SK-N-SH (cell line): Measurements from ENCODE around the gene RALBP1. TPM values are rescaled to one million over a fixed set of nuclear protein-coding genes. Genes with fewer than 3 reads are reported as not detected.

Source experiments
- CTCF ChIA-PET: fragments of 300-600, 350-600 bp; formaldehyde crosslinking; extraction: SDS; loops from one replicate; lab custom pipeline; 2021; lab: Yijun Ruan, JAX
- POLR2A ChIA-PET: fragments of 350-600 bp; sonication (Branson Sonifier 250); formaldehyde crosslinking; extraction: SDS; loops from one replicate; lab custom pipeline; 2020; ENCODE audit warnings: antibody characterized with exemption, inconsistent platforms; lab: Yijun Ruan, JAX
- DNase-seq: peaks from one replicate; pipeline ENCODE4 v3.0.0; 2012
- H2AFZ ChIP-seq: fragments of 200-600 bp; sonication (generic); 2 replicates; pipeline ENCODE4 v1.8.1; 2016; ENCODE audit warnings: antibody characterized with exemption, mild to moderate bottlenecking, low read depth
- H3F3A ChIP-seq: fragments of 200-600 bp; sonication (generic); replicated peaks from 2 replicates; pipeline ENCODE3; 2016; ENCODE audit warnings: antibody characterized with exemption, mild to moderate bottlenecking; ENCODE audit not compliant: insufficient read depth
- H3K27ac ChIP-seq, 2 experiments: fragments of 200-500 bp in 1 of 2; fragments of 200-600 bp in 1 of 2; sonication (Bioruptor generic) in 1 of 2; sonication (generic), shearing (Covaris generic) in 1 of 2; 2 replicates each; pipeline versions ENCODE4 v1.5.1 to v1.6.1; 2014 to 2016; ENCODE audit warnings: low read depth in 2 of 2, inconsistent platforms in 1 of 2, low read length in 1 of 2, mild to moderate bottlenecking in 1 of 2, mixed read lengths in 1 of 2
- H3K27me3 ChIP-seq: fragments of 200-600 bp; sonication (generic), shearing (Covaris generic); 2 replicates; pipeline ENCODE4 v1.6.1; 2016; ENCODE audit warnings: mixed run types; ENCODE audit not compliant: insufficient read depth
- H3K36me3 ChIP-seq, 2 experiments: fragments of 200-500 bp in 1 of 2; fragments of 200-600 bp in 1 of 2; sonication (Bioruptor generic) in 1 of 2; sonication (generic) in 1 of 2; replicated peaks in 1 of 2; 2 replicates each; pipeline versions ENCODE3 to v1.5.1; 2014 to 2016; ENCODE audit warnings: low read length in 1 of 2, mild to moderate bottlenecking in 1 of 2; ENCODE audit not compliant: insufficient read depth in 2 of 2, control insufficient read depth in 1 of 2
- H3K4me1 ChIP-seq, 2 experiments: fragments of 200-500 bp in 1 of 2; fragments of 200-600 bp in 1 of 2; sonication (Bioruptor generic) in 1 of 2; sonication (generic), shearing (Covaris generic) in 1 of 2; 2 replicates each; pipeline versions ENCODE4 v1.5.1 to v1.6.1; 2014 to 2016; ENCODE audit warnings: low read depth in 1 of 2, low read length in 1 of 2, mixed run types in 1 of 2; ENCODE audit not compliant: insufficient read depth in 2 of 2, control insufficient read depth in 1 of 2
- H3K4me2 ChIP-seq: fragments of 200-600 bp; sonication (generic), shearing (Covaris generic); 2 replicates; pipeline ENCODE4 v1.6.1; 2017; ENCODE audit warnings: mixed run types
- H3K4me3 ChIP-seq, 2 experiments: fragments of 200-500 bp in 1 of 2; fragments of 200-600 bp in 1 of 2; sonication (Bioruptor generic) in 1 of 2; sonication (generic), shearing (Covaris generic) in 1 of 2; 2 replicates each; pipeline versions ENCODE4 v1.5.1 to v1.8.1; 2014 to 2016; ENCODE audit warnings: low read depth in 2 of 2, inconsistent platforms in 1 of 2, low read length in 1 of 2, mild to moderate bottlenecking in 1 of 2, mixed read lengths in 1 of 2, moderate library complexity in 1 of 2
- H3K79me2 ChIP-seq: fragments of 200-600 bp; sonication (generic); 2 replicates; pipeline ENCODE4 v1.8.1; 2017; ENCODE audit warnings: mild to moderate bottlenecking; ENCODE audit not compliant: insufficient read depth
- H3K9ac ChIP-seq: fragments of 200-600 bp; sonication (generic); 2 replicates; pipeline ENCODE4 v1.6.1; 2017; ENCODE audit warnings: mixed run types
- H3K9me2 ChIP-seq: fragments of 200-600 bp; sonication (generic); 2 replicates; pipeline ENCODE4 v1.6.1; 2017; ENCODE audit warnings: mixed run types
- H3K9me3 ChIP-seq: fragments of 200-600 bp; sonication (generic); 2 replicates; pipeline ENCODE4 v1.6.1; 2017; ENCODE audit warnings: mixed run types, mild to moderate bottlenecking, moderate library complexity
- H4K20me1 ChIP-seq: fragments of 200-600 bp; sonication (generic); 2 replicates; pipeline ENCODE4 v1.6.1; 2017; ENCODE audit warnings: mild to moderate bottlenecking, mixed run types; ENCODE audit not compliant: insufficient read depth
- CHD2 ChIP-seq: fragments of 150-350 bp; IDR thresholded peaks from 2 replicates; pipeline ENCODE4 v1.6.1; 2018; ENCODE audit warnings: low read length; ENCODE audit not compliant: partially characterized antibody
- ELF1 ChIP-seq: IDR thresholded peaks from 2 replicates; pipeline ENCODE4 v1.4.0; 2012
- EP300 ChIP-seq, 2 experiments: IDR thresholded peaks; 2 replicates each; pipeline versions ENCODE4 v1.4.0 to v1.6.1; 2012; ENCODE audit warnings: borderline replicate concordance in 1 of 2, low read depth in 1 of 2, low read length in 1 of 2
- EZH2phosphoT487 ChIP-seq: fragments of 200-600 bp; sonication (generic); IDR thresholded peaks from 2 replicates; pipeline ENCODE4 v1.6.1; 2017; ENCODE audit warnings: low read depth, mixed run types, mild to moderate bottlenecking, antibody characterized with exemption, moderate library complexity, borderline replicate concordance
- FOSL2 ChIP-seq: IDR thresholded peaks from 2 replicates; pipeline ENCODE4 v1.4.0; 2012; ENCODE audit warnings: low read depth, mild to moderate bottlenecking, moderate library complexity, borderline replicate concordance
- FOXJ3 ChIP-seq: sonication (generic); formaldehyde crosslinking; IDR thresholded peaks from 2 replicates; pipeline ENCODE4 v1.5.1; 2020; ENCODE audit warnings: mild to moderate bottlenecking, missing genetic modification reagents
- JUND ChIP-seq: IDR thresholded peaks from 2 replicates; pipeline ENCODE4 v1.4.0; 2012
- MEF2A ChIP-seq: IDR thresholded peaks from 2 replicates; pipeline ENCODE4 v1.4.0; 2012; ENCODE audit warnings: low read depth, borderline replicate concordance
- MXI1 ChIP-seq: IDR thresholded peaks from 2 replicates; pipeline ENCODE4 v1.6.1; 2012; ENCODE audit warnings: mild to moderate bottlenecking, low read depth, low read length, improper control_type of control experiment
- NRF1 ChIP-seq: IDR thresholded peaks from 2 replicates; pipeline ENCODE4 v1.6.1; 2012; ENCODE audit warnings: low read depth, mild to moderate bottlenecking, low read length
- RAD21 ChIP-seq: IDR thresholded peaks from 2 replicates; pipeline ENCODE4 v1.6.1; 2012; ENCODE audit warnings: mild to moderate bottlenecking, low read length
- RCOR1 ChIP-seq: fragments of 150-350 bp; IDR thresholded peaks from 2 replicates; pipeline ENCODE4 v1.6.1; 2017; ENCODE audit warnings: antibody characterized with exemption, low read length
- RFX5 ChIP-seq: IDR thresholded peaks from 2 replicates; pipeline ENCODE4 v1.6.1; 2012; ENCODE audit warnings: mild to moderate bottlenecking, improper control_type of control experiment, low read length
- RXRA ChIP-seq: IDR thresholded peaks from 2 replicates; pipeline ENCODE4 v1.4.0; 2012; ENCODE audit warnings: low read depth, mild to moderate bottlenecking, borderline replicate concordance
- YY1 ChIP-seq: IDR thresholded peaks from 2 replicates; pipeline ENCODE4 v1.4.0; 2012; ENCODE audit warnings: low read depth, mild to moderate bottlenecking
- WGBS: methylation state at CpG from one replicate; pipeline ENCODE4 v1.1.6; 2017; ENCODE audit warnings: low lambda C conversion rate; 5-methylcytosine and 5-hydroxymethylcytosine counted together
- polyA plus RNA-seq, 3 experiments: library from polyadenylated mRNA; depleted of rRNA; stranded (reverse); fragments of >200 nt; gene quantifications; 2 replicates each; pipeline ENCODE4 v1.2.3, GENCODE V29; 2012
- TF ChIP-seq, protein P1 (sequence below): IDR thresholded peaks from 2 replicates; pipeline ENCODE4 v1.4.0; 2012; ENCODE audit warnings: low read depth, borderline replicate concordance
- TF ChIP-seq, protein P2 (sequence below): IDR thresholded peaks from 2 replicates; pipeline ENCODE4 v1.4.0; 2012; ENCODE audit warnings: low read depth
- TF ChIP-seq, protein P3 (sequence below): IDR thresholded peaks from 2 replicates; pipeline ENCODE4 v1.6.1; 2012; ENCODE audit warnings: mild to moderate bottlenecking, low read depth, low read length, moderate library complexity
- TF ChIP-seq, protein P4 (sequence below): fragments of 150-350 bp; IDR thresholded peaks from 2 replicates; pipeline ENCODE4 v1.6.1; 2017; ENCODE audit warnings: antibody characterized with exemption, low read length, low read depth, borderline replicate concordance
- TF ChIP-seq, protein P5 (sequence below): fragments of 150-350 bp; IDR thresholded peaks from 2 replicates; pipeline ENCODE4 v1.6.1; 2016; ENCODE audit warnings: mild to moderate bottlenecking, low read depth, low read length

Gene RALBP1
- polyA plus RNA-seq, 1 of the 3 experiments (the other 2 are of a cell fraction), result 43.8 TPM

DNA sequence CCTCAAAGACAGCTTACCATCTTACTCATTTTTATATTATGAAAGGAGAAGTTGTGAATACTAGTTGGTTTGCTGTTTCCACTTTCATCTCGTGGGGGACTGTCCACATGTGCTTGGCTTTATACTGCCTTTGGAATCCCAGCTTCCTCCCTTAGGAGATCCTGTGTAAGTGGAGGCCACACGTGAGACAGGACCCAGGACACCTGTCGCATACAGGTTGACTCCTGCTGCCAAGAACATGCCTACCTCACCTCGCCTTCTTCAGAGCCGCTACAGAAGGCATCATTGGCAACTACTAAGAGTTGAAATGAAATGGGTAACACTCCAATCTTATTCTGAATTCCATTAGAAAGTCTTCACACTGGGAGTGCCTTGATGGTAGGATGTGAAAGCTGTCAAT, 69.7 kb downstream of the RALBP1 start:
- Histone ChIP-seq H3K9me2 (no peaks in the 10 kb centered on the region), H3K27ac (no peak overlapping the region), H3K9me3 (no peaks in the 10 kb centered on the region), H3K27me3 (no peaks in the 10 kb centered on the region), H3K9ac (no peak overlapping the region), H3K79me2 (no peaks in the 10 kb centered on the region)
- 94% methylated on average over 5 of the region's 5 CpGs for WGBS
- CTCF ChIA-PET, result no interaction called here
- TF ChIP-seq NRF1 (no peak), RXRA (no peak), RAD21 (no peak), FOXJ3 (CRISPR knock-in tag) (no peak), MXI1 (no peak), EZH2phosphoT487 (no peak), FOSL2 (no peak), RFX5 (no peak)
- TF ChIP-seq, protein P1, sequence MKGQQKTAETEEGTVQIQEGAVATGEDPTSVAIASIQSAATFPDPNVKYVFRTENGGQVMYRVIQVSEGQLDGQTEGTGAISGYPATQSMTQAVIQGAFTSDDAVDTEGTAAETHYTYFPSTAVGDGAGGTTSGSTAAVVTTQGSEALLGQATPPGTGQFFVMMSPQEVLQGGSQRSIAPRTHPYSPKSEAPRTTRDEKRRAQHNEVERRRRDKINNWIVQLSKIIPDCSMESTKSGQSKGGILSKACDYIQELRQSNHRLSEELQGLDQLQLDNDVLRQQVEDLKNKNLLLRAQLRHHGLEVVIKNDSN, result no peak
- TF ChIP-seq, protein P2, sequence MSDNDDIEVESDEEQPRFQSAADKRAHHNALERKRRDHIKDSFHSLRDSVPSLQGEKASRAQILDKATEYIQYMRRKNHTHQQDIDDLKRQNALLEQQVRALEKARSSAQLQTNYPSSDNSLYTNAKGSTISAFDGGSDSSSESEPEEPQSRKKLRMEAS, result no peak
- TF ChIP-seq, all 33 proteins: peak for 0
- Histone ChIP-seq H3K36me3 (peaks cover 43 to 46% of the 10 kb centered on the region in 2 experiments), H3F3A (peaks cover 16% of the 10 kb centered on the region), H4K20me1 (0 out of 2 replicates have a peak, but pooled peaks cover 4% of the 10 kb centered on the region), H2AFZ (no peak overlapping the region), H3K4me1 (peaks cover 0 to 2% of the 10 kb centered on the region in 2 experiments; a peak in 2 of 4 replicates), H3K4me3 (no peak overlapping the region), H3K4me2 (no peak overlapping the region)
- no peak for DNase-seq
- POLR2A ChIA-PET, result no interaction called here

DNA sequence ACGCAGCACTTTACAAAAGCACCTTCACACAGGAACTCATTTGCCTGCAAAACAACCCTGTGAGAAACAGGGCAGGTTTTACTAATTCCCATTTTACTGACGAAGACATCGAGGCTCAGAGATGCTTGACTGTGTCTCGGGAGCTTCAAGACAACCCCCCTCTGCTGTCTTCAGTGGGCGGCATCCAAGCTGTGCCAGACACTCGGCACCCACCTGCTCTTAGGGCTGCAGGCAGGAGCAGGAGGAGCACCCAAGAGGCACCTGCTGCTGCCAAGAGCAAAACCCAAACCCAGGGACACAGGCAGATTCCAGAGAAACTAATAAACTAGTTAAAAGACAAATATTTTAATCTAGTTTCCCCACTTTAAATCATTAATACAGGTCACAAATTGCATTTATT, 71.2 kb downstream of the RALBP1 start:
- Histone ChIP-seq H4K20me1 (0 out of 2 replicates have a peak, but pooled peaks cover 4% of the 10 kb centered on the region), H3K9ac (no peak overlapping the region), H3K9me2 (no peaks in the 10 kb centered on the region), H2AFZ (no peak overlapping the region), H3K36me3 (peaks cover 52 to 59% of the 10 kb centered on the region in 2 experiments), H3K4me2 (no peak overlapping the region), H3K9me3 (no peaks in the 10 kb centered on the region), H3F3A (peaks cover 12% of the 10 kb centered on the region), H3K4me3 (no peak overlapping the region), H3K79me2 (no peaks in the 10 kb centered on the region), H3K4me1 (no peaks in the 10 kb centered on the region; a peak in 1 of 4 replicates), H3K27ac (no peak overlapping the region), H3K27me3 (no peaks in the 10 kb centered on the region)
- ChIA-PET POLR2A (no interaction called here), CTCF (no interaction called here)
- TF ChIP-seq, protein P3, sequence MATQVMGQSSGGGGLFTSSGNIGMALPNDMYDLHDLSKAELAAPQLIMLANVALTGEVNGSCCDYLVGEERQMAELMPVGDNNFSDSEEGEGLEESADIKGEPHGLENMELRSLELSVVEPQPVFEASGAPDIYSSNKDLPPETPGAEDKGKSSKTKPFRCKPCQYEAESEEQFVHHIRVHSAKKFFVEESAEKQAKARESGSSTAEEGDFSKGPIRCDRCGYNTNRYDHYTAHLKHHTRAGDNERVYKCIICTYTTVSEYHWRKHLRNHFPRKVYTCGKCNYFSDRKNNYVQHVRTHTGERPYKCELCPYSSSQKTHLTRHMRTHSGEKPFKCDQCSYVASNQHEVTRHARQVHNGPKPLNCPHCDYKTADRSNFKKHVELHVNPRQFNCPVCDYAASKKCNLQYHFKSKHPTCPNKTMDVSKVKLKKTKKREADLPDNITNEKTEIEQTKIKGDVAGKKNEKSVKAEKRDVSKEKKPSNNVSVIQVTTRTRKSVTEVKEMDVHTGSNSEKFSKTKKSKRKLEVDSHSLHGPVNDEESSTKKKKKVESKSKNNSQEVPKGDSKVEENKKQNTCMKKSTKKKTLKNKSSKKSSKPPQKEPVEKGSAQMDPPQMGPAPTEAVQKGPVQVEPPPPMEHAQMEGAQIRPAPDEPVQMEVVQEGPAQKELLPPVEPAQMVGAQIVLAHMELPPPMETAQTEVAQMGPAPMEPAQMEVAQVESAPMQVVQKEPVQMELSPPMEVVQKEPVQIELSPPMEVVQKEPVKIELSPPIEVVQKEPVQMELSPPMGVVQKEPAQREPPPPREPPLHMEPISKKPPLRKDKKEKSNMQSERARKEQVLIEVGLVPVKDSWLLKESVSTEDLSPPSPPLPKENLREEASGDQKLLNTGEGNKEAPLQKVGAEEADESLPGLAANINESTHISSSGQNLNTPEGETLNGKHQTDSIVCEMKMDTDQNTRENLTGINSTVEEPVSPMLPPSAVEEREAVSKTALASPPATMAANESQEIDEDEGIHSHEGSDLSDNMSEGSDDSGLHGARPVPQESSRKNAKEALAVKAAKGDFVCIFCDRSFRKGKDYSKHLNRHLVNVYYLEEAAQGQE, result no peak
- TF ChIP-seq EP300 (IDR thresholded peaks at IDR 0.05; ENCODE audit: borderline replicate concordance in 1 of 2, low read depth in 1 of 2, low read length in 1 of 2), result no peak
- TF ChIP-seq CHD2, result no peak
- TF ChIP-seq, protein P4, sequence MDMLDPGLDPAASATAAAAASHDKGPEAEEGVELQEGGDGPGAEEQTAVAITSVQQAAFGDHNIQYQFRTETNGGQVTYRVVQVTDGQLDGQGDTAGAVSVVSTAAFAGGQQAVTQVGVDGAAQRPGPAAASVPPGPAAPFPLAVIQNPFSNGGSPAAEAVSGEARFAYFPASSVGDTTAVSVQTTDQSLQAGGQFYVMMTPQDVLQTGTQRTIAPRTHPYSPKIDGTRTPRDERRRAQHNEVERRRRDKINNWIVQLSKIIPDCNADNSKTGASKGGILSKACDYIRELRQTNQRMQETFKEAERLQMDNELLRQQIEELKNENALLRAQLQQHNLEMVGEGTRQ, result no peak
- no peak for TF ChIP-seq RCOR1
- TF ChIP-seq MEF2A, result no peak
- no peak for TF ChIP-seq YY1
- no peak for TF ChIP-seq EZH2phosphoT487
- TF ChIP-seq FOSL2, result no peak
- TF ChIP-seq ELF1, result no peak
- no peak for TF ChIP-seq RFX5
- TF ChIP-seq, protein P1, result no peak
- TF ChIP-seq, protein P5, sequence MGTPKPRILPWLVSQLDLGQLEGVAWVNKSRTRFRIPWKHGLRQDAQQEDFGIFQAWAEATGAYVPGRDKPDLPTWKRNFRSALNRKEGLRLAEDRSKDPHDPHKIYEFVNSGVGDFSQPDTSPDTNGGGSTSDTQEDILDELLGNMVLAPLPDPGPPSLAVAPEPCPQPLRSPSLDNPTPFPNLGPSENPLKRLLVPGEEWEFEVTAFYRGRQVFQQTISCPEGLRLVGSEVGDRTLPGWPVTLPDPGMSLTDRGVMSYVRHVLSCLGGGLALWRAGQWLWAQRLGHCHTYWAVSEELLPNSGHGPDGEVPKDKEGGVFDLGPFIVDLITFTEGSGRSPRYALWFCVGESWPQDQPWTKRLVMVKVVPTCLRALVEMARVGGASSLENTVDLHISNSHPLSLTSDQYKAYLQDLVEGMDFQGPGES, result no peak
- no peak for TF ChIP-seq JUND
- no peak for DNase-seq
- WGBS, result 93% methylated on average over 6 of the region's 6 CpGs
